ENCODE results near the gene KAZN.

The KAZN gene

GRCh38 chr1:14841951-14842350 lies 243.5 kb downstream of the KAZN start:
- no peak for DNase-seq

- no peak for DNase-seq
Observed at GRCh38 chr1:14842361-14842760, 243.9 kb downstream of the KAZN start.

GRCh38 chr1:14842891-14843290 lies 244.4 kb downstream of the KAZN start:
- DNase-seq, result no peak

GRCh38 chr1:14843525-14843924 lies 245.0 kb downstream of the KAZN start:
- DNase-seq, result no peak

- no peak for DNase-seq
Observed at GRCh38 chr1:14844356-14844755, 245.9 kb downstream of the KAZN start.

- DNase-seq, result no peak
Observed at GRCh38 chr1:14844923-14845617, 246.6 kb downstream of the KAZN start.

GRCh38 chr1:14845851-14846250 lies 247.4 kb downstream of the KAZN start:
- DNase-seq, result no peak

GRCh38 chr1:14846688-14847087 lies 248.2 kb downstream of the KAZN start:
- no peak for DNase-seq

GRCh38 chr1:14848203-14848602 lies 249.7 kb downstream of the KAZN start:
- DNase-seq, result no peak

GRCh38 chr1:14848625-14849024 lies 250.1 kb downstream of the KAZN start:
- DNase-seq, result no peak

GRCh38 chr1:14849038-14849437 lies 250.6 kb downstream of the KAZN start:
- DNase-seq, result no peak

GRCh38 chr1:14850563-14850962 lies 252.1 kb downstream of the KAZN start:
- DNase-seq, result no peak

GRCh38 chr1:14851760-14852159 lies 253.3 kb downstream of the KAZN start:
- no peak for DNase-seq

GRCh38 chr1:14852291-14852690 lies 253.8 kb downstream of the KAZN start:
- DNase-seq, result no peak

- DNase-seq, result no peak
Observed at GRCh38 chr1:14853518-14853917, 255.0 kb downstream of the KAZN start.

- no peak for DNase-seq
Observed at GRCh38 chr1:14855268-14855667, 256.8 kb downstream of the KAZN start.

- DNase-seq, result no peak
Observed at GRCh38 chr1:14855801-14856200, 257.3 kb downstream of the KAZN start.

- no peak for DNase-seq
Observed at GRCh38 chr1:14857436-14858195, 259.1 kb downstream of the KAZN start.

GRCh38 chr1:14862114-14862771 lies 263.8 kb downstream of the KAZN start:
- no peak for DNase-seq

- no peak for DNase-seq
Observed at GRCh38 chr1:14865106-14865505, 266.6 kb downstream of the KAZN start.

- DNase-seq, result no peak
Observed at GRCh38 chr1:14866911-14867612, 268.6 kb downstream of the KAZN start.

GRCh38 chr1:14869187-14869586 lies 270.7 kb downstream of the KAZN start:
- no peak for DNase-seq

- DNase-seq, result no peak
Observed at GRCh38 chr1:14871218-14871970, 272.9 kb downstream of the KAZN start.

All from NK-92 treated with Interleukin-12 subunit alpha and Interleukin-12 subunit beta, amount 100 ng/mL, for 24 hours (cell line).